Amygdala (tissue), 56 donors: ENCODE data around the gene GPR39.

Experiments
- DNase-seq, 56 donors: peaks; one replicate each; lab custom pipeline; 2025; lab: John Stamatoyannopoulos, UW

GPR39 gene

DNA sequence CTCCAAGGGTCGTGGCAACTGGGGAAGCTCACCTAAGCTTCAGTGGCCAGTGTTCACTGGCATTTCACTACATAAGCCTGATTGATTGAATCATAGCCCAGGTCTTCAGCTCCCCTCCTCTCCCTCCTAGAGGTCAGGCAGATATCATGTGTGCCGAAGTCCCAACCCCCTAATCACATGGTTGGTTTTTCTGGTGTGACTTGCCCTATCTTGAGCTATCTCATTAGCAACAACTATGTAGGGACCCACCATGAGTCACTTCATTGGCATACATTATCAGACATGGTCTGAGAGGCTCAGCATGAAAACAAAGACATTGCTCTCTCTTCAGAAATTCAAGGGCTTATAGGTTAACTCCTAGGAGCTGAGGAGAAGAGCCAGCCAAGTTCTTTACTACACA is 176.6 kb downstream of the GPR39 start:
- no peak for DNase-seq

DNA sequence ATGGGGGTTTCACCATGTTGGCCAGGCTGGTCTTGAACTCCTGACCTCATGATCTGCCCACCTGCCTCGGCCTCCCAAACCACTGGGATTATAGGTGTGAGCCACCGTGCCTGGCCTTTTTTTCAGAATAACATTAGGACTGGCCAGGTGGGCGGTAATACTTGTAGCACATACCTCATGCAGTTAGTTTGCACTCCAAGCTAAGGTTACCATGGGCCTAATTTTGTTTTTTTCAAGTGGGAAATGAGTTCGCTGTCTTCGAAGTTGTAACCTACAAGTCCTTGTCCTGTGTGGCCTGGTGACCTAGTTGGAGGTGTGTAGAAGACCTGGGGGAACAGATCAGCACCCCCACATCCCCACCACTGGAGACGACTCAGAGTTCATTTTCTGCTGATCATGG is 178.6 kb downstream of the GPR39 start:
- DNase-seq: no peak

DNA sequence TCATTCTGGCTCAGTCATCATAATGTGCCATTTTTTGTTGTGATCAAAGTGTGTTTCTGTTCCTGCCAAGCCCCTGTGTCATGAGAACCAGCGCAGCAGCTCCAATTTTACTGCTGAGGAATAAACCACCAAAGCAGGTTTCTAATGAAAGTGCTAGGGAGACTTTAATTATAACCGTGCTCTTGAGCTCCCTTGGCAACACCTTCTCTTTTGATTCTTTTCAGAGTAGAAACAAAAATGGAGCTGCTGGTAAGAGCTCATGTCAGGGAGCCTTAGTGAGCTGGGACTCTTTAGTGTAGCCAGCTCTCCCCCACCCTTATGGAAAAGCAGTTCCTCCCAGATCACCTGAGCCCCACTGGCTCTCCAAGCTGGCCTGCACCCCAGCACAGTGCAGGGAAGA is 179.1 kb downstream of the GPR39 start:
- peak in 1 of 56 donors; percentile 15 for DNase-seq

DNA sequence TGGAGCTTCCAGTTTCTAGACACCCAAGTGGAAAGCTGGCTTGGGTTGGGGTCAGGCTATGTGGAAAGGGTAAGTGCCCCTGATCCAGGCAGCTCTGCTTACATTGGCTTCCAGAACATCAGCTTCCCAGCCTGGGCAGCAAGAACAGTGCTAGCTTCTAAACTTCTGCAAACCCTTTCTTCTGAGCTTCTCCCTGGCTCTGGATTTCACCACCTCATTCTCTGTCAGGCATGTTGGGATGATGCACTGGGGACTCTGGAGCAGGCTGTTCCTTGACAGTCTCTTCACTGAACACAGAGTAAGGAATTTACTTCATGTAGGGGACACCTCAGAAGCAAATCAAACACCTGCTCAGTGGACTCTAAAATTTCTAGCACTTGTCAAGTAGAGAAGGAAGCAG is 180.6 kb downstream of the GPR39 start:
- DNase-seq: no peak

DNA sequence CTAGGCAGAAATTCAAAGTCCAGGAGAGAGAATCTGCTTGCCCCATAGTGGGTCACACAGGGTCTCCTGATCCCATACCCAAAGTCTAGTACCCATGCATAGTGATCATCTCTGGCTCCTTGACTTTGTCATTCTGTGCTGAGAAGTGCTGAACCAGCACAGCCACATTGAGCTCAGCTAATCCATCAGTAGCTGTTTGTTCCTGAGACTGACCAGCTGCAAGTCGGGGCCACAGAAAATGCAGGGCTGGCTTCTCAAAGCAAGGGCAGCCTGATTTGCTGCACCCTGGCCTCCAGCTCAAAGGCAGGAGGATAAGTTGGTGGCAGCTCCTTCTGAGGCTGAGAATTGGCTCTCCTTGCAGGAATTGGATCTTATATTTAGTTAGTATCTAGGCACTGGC is 181.2 kb downstream of the GPR39 start:
- no peak for DNase-seq

DNA sequence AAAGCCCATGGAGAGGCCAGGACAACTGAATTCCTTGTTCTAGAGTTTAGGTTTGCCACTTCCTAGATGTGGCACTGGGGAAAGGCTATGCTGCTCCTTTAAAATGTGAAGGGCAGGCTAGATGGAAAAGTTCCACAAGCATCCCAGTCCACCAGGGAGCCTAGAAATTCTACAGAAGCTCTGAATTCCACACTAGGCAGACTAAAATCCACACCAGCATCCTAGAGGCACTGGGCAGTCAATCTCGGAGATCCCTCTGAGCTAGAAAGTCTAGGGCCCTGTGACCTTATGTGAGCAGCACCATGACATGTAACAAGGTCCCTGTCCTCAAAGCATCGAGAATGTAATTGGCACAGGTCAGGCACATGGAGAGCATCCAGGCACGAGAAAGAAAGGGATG is 181.9 kb downstream of the GPR39 start:
- DNase-seq: no peak

DNA sequence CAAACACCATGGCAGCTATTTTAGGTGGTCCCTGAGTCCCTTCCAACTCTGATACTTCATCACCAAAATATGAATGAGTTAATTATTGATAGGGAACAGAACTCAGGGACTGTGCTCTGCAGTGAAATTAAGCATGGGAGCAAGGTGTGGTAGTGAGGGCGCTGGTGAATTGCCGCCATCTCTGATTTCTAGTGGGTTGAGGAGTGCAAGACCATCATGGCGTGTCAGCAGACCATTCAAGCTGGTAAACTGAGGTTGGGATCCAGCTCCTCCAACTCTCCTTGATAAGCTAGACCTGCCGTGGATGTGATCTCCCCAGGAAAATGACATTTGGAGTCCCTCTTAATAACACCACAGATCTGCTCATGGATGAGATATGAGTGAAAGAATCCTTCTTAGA is 183.0 kb downstream of the GPR39 start:
- DNase-seq: no peak

DNA sequence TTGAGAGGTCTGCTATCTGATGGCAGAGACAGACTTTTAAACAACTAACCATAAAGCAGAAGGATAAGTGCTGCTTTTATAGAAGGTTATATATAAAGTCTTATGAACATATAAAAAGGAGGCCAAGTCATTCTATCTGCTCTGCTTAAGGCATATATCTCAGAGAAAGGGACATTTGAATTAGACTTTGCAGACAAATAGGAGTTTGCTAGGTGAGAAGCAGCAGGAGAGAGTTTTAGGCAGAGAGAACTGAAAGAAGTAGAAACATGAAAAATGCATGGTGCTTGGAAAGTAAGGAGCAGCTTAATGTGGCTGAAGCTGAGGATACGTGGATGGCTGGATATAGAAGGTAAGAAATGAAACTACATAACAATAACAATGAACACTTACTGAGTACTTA is 188.0 kb downstream of the GPR39 start:
- no peak for DNase-seq

DNA sequence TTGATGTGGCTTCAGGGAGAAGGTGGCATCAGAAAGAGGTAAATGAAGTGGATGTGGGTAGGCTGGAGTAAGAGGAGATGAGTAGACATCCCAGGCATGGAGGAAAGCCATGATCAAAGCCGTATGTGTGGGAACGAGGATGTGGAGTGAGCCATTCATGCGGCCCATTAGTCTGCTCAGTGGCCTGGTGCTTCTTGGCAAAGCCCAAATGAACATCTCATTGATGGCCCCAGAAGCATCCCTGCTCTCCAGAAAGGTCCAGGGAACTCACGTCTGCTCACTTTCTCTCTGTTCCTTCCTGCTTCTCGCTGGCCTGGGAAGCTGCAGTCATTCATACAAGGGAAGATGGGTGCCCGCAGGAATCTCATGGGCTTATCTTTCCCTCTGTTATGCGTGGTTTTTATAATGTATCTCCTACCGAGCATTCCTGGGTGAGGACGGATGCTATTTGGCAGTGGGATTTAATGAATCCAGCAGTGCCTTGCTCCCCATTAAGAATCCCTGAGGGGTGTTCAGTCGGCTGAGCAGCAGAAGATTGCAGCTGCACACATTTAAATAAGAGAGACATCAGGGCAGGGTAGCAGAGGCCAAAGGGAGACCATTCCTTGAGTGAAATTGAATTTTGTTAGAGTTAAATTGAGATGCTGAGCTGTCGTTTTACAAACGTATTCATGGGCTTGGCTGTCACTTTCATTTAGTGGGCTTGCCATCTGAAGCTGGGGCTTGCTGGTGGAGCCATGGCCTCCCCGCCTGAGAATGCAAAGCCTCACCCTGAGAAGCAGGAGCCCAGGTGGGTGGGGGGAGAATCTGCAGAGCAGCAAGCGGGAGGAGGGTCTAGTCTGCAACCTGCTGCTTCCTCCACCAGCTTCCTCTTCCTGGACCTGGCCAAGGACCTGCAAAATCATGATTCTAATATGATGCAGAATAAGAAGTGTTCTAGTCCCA is 188.9 kb downstream of the GPR39 start:
- DNase-seq: no peak

DNA sequence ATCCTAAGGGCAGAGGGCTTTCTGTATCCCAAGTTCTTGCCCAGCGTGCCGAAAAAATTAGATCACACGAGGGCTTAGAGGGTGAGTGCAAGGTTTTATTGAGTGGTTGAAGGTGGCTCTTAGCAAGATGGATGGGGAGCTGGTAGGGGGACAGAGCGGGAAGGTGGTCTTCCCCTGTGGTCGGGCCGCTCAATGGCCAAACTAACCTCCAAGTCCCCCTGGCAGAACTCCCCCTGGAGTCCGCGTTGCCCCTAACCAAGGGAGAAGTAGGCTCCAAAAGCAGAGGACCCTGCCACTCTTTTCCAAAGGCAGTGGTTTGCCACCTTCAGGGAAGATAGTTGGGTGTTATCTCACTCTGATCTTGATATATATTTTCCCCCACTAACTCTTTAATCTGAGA is 190.0 kb downstream of the GPR39 start:
- DNase-seq: no peak

DNA sequence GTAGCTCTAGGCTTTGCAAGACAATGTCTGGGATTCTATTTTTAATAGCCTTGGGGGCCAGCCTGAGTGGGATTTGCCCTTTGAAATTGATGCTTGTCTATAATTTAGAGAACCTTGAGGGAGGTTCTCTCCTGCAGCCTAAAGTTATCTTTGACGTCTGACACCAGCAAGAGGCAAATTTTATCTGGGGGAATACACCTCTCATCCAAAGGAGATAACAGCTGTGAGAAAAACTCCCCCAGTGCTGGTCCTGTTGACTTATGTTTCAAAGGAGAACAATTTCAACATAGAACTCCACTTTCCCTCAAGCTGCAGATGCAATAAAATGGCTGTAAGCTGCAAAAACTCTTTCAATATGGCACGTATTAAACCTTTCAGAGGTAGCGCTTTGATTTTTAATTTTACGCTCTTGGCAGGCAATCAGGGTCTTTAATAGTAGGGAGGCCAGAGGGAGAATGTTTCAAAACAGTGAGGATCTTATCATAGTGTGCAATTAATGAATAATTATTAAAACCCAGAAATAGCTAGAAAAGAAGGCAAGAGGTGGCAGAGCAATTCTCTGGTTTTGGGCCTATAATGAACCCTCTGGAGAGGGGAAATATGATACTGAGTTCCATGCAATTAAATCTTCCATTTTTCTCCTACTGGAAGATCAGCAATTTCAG is 191.0 kb downstream of the GPR39 start:
- DNase-seq: no peak

DNA sequence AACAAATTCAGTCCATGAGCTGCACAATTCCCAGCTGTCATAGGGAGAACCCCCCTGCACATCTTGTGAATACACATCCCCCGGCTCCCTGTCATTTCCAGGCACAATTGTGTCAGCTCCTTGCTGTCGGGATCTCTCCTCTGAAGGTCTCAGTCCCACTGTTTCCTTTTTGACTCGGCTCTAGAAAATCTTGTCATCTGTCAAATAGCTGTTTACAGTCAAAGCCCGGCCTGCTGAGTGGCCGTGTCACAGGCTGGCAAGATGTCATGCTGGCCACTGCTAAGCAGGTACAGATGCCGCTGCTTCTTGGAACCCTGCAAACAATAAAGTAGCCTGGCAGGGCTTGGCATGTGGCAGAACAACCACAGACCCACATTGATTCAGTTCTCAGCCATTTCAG is 191.7 kb downstream of the GPR39 start:
- DNase-seq: no peak

DNA sequence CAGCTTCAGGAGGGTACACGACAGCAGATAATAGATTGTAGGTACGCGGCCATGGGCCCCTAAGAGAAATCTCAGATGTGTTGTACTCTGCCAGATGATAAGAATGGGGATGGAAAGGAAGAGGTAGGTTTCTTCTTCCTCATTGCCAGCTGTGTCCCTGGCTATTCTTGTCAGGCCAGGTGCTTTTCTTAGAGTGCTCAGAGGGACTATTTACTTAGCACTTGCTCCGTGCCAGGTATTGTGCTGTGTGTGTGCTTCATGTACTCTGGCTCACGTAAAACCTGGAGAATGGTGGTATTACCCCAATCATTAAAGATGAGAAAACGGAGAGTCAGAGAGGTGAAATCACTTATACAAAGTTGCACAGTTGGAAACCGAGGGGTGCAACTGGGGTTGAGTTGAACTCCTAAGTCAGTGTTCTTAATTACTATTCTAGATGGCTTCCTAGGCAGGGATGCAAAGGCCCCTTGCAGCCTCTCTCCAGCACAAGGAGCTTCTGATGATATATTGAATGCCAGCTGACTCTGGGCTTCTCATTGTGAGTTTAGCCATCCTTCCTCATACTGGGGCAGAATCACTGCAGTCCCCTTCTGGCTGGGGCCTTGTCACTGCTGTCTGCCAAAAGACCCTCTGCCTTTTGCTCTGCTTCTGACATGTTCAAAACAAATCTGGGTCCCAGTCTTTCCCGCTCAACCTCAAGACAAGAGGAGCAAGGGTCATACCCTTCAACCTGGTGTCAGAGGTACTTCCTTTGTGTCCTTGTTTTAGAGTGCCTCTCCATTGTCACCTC is 192.7 kb downstream of the GPR39 start:
- no peak for DNase-seq

DNA sequence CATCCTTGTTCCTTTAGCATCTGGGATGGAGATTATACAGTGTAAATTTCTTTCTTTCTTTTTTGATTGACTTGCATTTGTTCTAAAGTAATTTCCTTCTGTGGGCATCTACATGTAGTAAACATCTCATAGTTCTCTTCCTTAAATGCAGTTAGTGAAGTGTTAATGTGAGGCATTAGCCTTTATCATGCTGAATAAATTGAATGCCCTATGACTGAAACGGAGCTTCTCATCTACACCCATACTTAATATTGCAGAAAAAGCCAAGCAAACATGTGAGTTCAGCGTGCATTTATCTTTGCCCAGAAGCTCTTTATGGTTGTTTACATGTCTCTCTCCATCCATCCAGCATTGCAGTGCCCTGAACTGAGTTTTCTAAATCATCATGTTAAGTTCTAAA is 195.1 kb downstream of the GPR39 start:
- no peak for DNase-seq

DNA sequence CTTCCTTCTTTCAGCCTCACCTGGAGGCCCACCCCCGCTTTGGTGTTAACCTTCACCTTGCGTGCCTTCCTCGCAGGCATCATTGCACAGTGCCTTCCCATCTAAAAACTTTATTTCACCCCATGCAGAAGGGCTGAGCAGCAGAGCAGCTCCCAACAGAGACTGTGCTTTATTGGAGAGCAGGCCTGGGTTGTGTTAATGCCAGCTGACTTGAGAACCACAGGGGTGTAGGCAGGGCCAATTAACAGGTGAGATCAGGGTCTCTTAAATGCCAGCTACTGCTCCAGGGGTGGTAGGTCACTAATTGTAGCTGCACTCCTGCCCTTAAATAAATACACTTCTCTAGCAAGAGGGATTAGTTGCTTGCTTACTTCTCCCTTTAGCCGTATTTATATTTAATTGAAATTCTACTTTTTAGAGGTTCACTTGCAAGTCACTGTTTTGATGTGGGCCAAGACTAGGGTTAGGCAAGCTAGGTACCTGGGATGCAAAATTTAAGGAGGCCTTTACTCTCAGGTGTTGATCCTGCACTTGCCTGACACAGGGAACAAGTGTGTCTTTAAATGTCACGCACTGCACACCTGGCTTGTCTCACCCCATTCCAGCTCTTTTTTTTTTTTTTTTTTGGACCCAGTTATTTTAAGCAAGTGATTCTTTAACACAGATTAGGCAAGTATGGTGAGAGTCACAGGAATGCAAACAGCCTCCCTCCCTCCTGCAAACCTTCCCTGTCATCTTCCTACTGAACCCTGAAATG is 198.9 kb downstream of the GPR39 start:
- no peak for DNase-seq

DNA sequence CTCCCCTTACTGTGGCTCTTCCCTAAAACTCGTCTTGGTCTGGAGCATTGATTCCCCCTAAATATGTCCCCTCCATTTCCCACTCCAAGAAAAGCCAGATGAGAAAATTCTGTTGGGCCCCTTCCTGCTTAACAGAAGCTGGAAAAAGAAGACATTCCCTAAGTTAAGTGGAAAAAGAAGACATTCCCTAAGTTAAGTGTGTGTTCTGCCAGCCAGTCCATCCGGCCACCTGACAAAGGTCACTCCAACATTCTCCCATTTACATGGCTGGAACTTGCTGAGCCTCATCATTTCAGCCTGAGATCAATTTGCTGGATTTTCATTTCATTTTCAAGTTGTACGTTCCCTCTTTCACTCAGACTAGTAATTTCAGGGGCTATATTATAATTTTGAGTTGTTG is 201.4 kb downstream of the GPR39 start:
- DNase-seq: no peak

DNA sequence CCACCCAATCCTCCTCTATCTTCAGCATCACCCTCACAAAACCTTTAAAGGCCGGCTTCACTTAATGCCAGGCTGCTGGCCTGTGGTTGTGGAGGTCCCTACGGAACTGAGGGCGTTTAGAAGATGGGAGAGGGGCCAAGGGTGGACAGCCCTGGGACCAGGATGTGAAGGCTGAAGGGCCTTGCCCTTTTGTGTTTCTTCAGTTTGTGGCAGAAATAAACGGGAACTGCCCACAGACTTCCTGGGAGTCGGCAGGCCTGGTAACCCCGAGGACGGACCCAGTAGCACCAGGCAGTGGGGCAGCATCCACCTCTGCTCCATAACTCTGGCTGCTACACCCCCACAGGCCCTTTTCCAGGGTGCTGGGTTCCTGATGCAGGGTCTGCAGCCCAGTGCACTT is 202.1 kb downstream of the GPR39 start:
- no peak for DNase-seq

DNA sequence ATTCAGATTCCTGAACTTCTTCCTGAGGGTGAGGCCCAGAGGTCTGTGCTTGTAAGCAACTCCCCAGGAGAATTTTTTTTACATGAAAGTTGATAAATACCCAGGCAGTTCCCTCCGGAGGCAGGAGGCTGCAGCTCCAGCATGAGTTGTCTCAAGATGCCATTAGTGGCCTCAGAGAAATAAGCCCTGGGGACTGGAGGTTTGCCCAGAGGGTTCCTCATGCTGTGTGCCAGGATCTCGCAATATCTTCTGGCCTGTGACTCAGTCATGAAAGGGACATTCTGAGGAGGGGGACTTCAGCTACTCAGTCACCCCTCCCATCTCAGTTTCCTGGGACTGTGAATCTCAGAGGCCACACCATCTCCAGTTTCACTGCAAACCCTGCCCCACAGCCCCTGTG is 203.5 kb downstream of the GPR39 start:
- DNase-seq: no peak

DNA sequence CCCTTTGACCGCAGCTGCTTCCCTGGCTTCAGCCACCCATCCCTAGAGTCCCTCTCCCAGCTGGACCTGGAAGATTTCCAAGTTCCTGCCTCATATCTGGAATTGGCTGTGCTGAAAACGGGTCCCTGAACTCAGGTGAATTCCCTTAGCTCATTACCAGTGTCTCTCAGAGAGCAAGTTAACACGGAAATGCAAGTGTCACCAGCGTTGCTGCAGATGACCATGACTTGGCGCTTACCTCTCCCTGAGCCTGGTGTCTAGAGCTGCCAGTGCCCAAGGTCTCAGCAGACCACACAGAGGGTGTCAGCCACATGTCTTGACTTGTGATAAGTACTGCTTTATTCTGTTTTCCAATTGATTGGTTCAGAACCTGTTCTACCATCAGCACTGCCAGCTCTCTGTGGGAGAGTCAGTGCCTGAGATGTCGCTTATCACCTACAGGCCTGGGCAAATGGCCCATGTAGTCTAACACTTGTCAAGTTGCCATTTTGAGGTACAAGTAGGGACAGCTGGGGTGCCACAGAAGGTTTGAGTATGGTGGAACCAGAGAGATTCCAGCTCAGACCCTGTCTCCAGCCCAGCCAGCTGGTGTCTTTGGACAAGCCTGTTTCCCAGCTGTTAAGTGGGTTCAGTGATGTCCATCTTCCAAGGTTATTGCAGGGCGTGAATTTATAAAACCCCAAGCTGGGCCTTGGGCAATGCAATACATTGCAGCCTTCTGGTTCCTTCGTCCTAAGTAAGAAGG is 204.7 kb downstream of the GPR39 start:
- no peak for DNase-seq
